ENCODE results near the gene PVALB.

DNA sequence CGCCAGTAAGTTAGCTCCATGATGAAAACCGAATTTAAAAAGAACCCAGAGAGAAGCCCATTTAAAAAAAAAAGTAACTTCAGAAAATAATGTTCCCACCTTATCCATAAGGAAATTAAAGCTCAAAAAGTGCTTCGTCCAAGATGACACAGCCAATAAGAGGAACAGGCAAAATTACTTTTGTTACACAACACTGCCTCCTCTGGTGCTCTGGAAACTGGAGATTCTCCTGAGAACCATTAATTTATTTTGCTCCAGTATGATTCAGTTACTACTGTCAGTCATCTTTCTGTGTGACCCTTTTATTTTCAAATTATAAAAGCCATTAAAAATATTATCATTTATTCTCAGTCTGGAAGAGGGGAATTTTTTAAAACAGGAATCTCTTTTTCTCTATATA lies 42.9 kb downstream of the PVALB start:
- TF ChIP-seq, protein P1, sequence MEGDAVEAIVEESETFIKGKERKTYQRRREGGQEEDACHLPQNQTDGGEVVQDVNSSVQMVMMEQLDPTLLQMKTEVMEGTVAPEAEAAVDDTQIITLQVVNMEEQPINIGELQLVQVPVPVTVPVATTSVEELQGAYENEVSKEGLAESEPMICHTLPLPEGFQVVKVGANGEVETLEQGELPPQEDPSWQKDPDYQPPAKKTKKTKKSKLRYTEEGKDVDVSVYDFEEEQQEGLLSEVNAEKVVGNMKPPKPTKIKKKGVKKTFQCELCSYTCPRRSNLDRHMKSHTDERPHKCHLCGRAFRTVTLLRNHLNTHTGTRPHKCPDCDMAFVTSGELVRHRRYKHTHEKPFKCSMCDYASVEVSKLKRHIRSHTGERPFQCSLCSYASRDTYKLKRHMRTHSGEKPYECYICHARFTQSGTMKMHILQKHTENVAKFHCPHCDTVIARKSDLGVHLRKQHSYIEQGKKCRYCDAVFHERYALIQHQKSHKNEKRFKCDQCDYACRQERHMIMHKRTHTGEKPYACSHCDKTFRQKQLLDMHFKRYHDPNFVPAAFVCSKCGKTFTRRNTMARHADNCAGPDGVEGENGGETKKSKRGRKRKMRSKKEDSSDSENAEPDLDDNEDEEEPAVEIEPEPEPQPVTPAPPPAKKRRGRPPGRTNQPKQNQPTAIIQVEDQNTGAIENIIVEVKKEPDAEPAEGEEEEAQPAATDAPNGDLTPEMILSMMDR (IDR thresholded peaks at IDR 0.05), result peak; percentile 36 to 44 (median 42)
- no peak for TF ChIP-seq POLR2A (IDR thresholded peaks at IDR 0.05; ENCODE audit: low read depth)
